CD4-positive, alpha-beta T cell treated with Interleukin-6 at 100 ng/mL for 8 hours (primary cell): ENCODE data around the gene CCL13.

Experiments used
- DNase-seq: peaks from one replicate; pipeline ENCODE4 v3.0.0-alpha.2; 2020; ENCODE audit warnings: mixed read lengths, low spot score

Gene CCL13

GRCh38 chr17:34363183-34363661 is 6.9 kb downstream of the CCL13 start, which contains the start of gene CCL1:
Gene CCL1 (minus strand): TSS chr17:34363233. CDS start chr17:34363161, 72 bp downstream.
- no peak for DNase-seq

- no peak for DNase-seq
Observed at GRCh38 chr17:34364751-34365150, 8.5 kb downstream of the CCL13 start.

- DNase-seq: no peak
Observed at GRCh38 chr17:34365340-34365739, 9.1 kb downstream of the CCL13 start.

GRCh38 chr17:34366010-34366409 is 9.7 kb downstream of the CCL13 start:
- no peak for DNase-seq

GRCh38 chr17:34366529-34367107 is 10.3 kb downstream of the CCL13 start:
- no peak for DNase-seq

- DNase-seq: no peak
Observed at GRCh38 chr17:34367486-34368195, 11.4 kb downstream of the CCL13 start.

- DNase-seq: no peak
Observed at GRCh38 chr17:34368196-34368945, 12.1 kb downstream of the CCL13 start.

- DNase-seq: no peak
Observed at GRCh38 chr17:34368946-34369500, 12.7 kb downstream of the CCL13 start.

GRCh38 chr17:34369571-34369970 is 13.3 kb downstream of the CCL13 start:
- no peak for DNase-seq

GRCh38 chr17:34370376-34370996 is 14.2 kb downstream of the CCL13 start:
- no peak for DNase-seq

GRCh38 chr17:34370997-34371395 is 14.7 kb downstream of the CCL13 start:
- no peak for DNase-seq

- no peak for DNase-seq
Observed at GRCh38 chr17:34371405-34372100, 15.3 kb downstream of the CCL13 start.

- no peak for DNase-seq
Observed at GRCh38 chr17:34374457-34374856, 18.2 kb downstream of the CCL13 start.

GRCh38 chr17:34375426-34375997 is 19.2 kb downstream of the CCL13 start:
- DNase-seq: no peak

- DNase-seq: no peak
Observed at GRCh38 chr17:34377078-34377823, 21.0 kb downstream of the CCL13 start.

- DNase-seq: no peak
Observed at GRCh38 chr17:34378664-34379101, 22.4 kb downstream of the CCL13 start.

- DNase-seq: no peak
Observed at GRCh38 chr17:34379868-34380267, 23.6 kb downstream of the CCL13 start.

GRCh38 chr17:34382621-34383124 is 26.4 kb downstream of the CCL13 start:
- DNase-seq: no peak

- DNase-seq: no peak
Observed at GRCh38 chr17:34383216-34383615, 26.9 kb downstream of the CCL13 start.

- no peak for DNase-seq
Observed at GRCh38 chr17:34384271-34384670, 28.0 kb downstream of the CCL13 start.
